Measurements from ENCODE around the gene LSM14A.
"Not testable (repeated sequence)": the region's sequence is repeated elsewhere in the genome, so short reads cannot be mapped to it uniquely, and the experiment has no call there.

Gene LSM14A

DNA sequence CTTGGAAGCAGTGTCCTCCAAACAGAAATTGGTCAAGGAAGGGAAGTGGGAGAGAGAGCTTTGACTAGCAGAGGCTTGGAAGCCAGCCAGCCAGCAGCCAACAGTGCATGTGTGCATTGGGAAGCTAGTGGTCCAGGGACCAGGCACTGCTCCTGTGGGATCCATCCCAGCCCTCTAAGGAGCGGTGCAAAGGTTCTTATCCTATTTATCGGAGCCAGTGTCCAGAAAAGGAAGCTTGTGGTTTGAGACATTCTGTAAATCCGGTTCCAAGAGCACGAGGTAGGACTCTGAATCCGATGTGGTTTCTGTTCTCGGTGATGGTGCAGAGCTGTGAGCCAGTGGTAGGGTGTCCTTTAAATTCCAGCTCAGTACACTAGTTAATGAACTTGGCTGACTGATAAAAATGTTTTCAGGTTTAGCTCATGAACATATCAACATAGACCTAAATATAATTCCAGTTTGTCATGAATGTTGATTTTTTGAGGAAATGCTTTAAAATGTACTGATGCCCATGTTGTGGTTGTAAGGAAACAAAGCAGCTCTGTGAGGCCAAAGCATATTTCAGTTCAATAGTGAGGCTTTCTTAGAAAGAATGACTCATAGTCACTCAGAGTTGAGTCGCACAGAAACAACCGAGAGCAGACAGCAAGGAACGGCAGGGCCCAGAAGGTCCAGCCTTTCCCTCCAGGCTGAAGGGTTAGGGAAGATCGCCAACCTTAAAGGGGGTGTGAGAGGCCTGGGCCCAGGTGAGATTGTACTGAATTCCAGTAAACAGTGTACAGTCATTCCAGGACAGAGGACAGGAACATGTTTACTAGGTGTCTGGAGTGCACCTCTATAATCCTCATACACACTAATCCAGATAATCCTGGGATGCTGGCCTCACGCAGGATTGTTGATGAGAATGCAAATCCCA, 60.5 kb downstream of the LSM14A start:
- no peak for FAIRE-seq

DNA sequence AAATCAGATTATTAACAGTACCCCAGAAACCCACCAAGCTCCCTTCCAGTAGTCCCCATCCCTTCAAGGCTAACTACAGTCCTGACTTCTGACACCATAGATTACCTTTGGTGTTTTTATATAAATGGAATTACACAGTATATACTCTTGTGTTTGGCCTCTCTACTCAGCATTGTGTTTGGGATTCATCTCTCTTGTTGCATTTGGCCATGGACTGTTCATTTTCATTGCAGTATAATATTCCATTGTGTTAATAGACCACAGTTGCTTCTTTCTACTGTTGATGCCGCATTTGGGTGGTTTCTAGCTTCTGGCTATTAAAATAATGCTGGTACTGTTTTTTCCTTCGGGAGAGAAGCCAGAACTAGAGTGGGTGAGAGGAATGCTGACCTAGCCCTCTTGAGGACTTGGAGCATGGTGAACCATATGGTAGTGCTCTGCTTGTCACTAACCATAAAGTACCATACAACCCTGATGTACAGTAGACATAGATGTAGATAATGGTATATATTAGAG, 63.2 kb downstream of the LSM14A start:
- no peak for FAIRE-seq

DNA sequence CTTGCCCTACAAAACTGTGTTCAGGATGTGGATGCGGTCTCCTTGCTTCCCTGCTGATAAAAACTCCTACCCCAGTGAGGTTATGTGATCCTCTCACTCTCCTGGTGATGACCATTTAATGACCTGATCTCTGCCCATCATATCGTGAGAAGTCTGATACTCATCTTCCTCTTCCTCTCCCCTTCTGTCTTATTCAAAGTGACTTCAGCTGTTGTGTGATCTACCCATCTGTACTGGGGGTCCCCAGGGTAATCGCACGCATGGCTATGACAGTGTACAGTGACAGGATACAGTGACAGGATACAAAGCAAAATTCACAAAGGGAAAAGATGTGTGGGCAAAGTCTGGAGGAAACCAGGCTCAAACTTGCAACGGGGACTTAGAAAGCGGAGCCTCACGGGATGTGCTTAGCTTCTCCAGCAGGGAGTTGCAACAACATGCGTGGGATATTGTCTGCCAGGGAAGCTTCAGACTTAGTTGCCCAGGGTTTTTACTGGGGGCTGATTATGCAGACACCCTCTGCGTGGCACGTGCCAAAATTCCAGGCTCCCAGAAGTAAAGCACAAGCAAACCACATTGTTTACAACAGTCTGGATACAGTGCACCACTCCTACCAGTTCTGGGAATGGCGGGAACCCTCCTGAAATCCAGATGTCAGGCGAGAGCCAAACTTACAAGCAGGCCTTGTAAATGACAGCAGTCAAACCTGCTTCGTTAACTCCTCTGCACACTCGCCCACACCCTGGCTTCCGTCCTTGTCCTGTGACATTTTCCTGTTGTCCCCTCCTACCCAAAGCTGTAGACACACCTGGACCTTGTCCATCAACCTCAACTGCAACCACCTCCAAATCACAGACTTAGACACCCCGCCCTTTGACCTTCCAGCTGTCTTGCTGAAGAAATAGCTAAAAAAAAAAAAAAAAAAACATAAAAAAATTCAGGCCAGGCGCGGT, 64.0 kb downstream of the LSM14A start:
- no peak for FAIRE-seq

DNA sequence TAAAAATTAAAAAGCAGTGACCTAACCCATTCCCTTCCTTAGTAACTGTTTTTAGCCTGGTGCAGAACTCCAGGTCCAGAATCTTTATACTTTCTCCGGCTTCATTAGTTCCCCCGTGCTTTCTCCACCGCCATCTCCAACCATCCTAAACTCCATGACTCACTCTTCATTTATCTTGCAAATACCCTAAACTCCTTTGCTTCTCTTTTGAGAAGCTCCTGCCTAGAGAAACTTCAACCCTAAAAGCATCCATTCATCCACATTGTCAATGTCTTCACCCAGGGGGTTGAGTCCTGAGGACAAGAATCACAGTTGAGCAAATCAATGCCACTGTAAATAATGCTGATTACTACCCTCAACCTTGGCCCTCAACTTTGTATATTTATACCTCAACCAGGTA, 65.0 kb downstream of the LSM14A start:
- FAIRE-seq: no peak

DNA sequence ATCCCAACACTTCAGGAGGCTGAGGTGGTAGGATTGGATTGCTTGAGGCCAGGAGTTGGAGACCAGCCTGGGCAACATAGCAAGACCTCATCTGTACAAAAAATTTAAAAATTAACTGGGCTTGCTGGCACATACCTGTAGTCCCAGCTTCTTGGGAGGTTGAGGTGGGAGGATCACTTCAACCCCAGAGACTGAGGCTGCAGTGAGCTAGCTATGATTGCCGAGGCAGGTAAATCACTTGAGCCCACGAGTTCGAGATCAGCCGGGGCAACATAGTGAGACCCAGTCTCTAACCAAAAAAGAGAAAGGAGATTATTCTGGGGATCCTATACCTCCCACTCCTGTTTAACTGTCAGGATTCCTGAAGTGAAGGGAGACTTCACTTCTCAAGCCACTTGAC, 65.6 kb downstream of the LSM14A start:
- no peak for FAIRE-seq

DNA sequence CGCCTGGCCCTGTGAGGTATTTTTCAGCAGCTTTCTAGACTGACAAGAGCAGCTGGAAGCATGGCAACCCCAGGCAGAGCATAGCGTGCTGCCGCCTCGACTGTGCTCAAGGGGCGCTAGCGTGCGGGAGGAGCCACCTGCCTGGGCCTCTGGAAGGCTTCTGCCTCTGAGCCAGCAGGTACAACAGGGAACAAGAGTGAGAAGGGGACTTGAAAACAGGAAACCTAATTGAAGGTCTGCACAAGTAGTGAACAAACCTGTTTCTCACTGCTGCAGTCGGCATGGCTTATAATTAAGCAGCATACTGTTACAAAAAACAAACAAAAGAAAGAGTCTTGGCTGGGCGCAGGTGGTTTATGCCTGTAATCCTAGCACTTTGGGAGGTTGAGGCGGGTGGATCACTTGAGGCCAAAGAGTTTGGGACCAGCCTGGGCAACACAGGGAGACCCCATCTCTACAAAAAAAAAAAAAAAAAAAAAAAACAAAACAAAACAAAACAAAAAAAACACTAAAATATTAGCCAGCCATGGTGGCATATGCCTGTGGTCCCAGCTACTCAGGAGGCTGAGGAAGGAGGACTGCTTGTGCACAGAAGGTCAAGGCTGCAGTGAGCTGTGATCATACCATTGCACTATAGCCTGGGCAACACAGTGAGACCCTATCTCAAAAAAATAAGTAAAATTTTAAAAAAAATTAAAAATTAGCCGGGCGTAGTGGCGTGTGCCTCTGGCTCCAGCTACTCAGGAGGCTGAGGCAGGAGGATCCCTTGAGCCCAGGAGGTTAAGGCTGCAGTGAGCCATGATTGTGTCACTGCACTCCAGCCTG, 69.4 kb downstream of the LSM14A start:
- FAIRE-seq: no peak

DNA sequence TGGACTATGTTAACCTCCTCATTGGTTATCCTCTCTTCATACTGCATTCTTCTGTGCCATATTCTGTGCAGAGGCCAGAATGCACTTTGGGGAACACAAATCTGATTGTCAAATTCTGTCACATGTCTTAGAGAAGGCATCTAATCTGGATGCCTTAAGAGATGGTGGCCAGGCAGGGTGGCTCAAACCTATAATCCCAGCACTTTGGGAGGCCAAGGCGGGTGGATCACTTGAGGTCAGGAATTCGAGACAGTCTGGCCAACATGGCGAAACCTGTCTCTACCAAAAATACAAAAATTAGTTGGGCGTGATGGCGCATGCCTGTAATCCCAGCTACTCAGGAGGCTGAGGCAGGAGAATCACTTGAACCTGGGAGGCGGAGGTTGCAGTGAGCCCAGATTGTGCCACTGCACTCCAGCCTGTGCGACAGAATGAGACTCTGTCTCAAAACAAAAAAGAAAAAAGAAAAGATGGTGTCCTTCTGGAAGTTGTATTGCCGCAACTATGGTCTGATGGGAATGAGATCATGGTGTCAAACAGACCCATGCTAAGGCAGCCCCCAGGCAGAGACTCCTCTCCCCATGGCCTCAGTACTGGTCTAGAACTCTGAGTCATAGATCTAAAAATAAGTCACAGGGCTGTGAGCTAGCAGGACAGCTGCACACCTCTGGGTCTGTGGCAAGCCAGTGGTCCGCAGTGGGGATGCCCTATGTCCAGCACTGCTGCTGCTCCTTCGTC, 71.0 kb downstream of the LSM14A start:
- not testable (repeated sequence) for FAIRE-seq

DNA sequence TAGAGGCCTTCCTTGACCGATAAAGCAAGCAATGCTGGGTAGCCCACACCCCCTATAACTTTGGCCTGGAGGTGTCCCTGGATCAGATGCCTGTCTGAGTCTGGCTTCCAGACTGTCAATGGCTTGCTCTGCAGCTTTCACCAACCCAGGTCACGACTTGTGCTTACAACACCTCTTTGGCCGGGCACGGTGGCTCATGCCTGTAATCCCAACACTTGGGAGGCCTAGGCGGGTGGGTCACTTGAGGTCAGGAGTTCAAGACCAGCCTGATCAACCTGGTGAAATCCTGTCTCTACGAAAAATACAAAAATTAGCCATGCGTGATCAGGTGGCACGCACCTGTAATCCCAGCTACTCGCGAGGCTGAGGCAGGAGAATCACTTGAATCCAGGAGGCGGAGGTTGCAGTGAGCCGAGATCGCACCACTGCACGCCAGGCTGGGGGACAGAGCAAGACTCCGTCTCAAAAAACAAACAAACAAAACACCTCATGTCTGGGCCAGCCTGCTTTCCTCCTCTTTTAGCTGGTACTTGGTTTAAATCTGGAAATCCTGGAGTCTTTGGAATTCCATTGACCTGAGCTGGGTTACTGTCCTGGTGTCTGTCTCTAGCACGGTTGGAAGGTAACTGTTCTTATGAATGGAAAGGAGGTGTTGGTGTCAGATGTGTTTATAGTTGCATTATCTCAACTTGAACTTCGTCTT, 71.7 kb downstream of the LSM14A start:
- FAIRE-seq: no peak

DNA sequence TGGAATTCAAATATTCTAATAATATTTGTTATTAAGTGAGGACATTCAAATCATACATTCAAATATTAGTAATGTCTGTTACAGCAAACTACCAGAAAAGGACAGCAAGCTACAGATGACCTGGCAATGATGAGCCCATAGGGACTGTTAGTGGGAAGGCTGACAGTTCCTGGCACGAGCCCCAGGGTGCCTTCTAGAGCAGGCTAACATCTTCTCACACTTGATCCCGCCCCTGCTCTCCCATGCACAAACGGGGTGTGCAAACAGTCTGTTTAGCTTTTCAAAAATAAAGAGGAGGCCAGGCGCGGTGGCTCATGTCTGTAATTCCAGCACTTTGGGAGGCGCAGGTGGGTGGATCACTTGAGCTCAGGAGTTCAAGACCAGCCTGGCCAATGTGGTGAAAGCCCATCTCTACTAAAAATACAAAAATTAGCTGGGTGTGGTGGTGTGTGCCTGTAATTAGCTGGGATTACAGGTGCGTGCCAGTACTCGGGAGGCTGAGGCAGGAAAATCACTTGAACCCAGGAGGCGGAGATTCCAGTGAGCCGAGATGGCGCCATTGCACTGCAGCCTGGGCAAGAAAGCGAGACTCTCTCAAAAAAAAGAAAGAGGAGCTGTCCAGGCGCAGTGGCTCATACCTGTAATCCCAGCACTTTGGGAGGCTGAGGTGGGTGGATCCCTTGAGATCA, 72.5 kb downstream of the LSM14A start:
- no peak for FAIRE-seq

DNA sequence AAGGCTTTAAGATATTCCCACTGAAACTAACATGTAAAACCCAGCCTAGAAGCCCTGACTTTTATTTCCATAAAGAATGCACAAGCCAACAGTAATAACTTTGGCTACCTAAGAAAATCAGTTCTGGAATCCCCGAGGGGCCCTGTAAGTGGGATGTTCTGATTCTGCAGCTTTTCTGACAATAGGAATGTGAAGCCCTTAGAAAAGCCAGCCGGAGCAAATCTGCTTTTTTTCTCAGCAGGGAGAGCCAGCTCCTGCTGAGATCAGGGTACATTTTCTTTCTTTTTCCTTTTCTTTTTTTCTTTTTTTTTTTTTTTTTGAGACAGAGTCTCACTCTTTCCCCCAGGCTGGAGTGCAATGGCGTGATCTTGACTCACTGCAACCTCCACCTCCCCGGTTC, 74.0 kb downstream of the LSM14A start:
- FAIRE-seq: no peak

DNA sequence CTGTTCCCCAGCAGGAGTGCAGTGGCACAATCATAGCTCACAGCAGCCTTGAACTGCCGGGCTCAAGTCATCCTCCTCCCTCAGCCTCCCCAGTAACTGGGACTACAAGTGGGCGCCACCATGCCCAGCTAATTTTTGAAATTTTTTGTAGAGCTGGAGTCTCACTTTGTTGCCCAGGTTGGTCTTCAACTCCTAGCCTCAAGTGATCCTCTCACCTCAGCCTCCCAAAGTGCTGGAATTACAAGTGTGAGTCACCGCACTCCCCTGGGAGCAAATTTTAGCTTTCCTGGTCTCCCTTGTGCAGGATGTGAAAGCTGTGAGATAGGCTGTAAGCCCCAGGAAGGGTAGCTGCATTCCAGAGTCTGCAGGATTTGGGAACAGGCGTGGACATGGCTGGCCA, 76.6 kb downstream of the LSM14A start:
- FAIRE-seq: no peak

DNA sequence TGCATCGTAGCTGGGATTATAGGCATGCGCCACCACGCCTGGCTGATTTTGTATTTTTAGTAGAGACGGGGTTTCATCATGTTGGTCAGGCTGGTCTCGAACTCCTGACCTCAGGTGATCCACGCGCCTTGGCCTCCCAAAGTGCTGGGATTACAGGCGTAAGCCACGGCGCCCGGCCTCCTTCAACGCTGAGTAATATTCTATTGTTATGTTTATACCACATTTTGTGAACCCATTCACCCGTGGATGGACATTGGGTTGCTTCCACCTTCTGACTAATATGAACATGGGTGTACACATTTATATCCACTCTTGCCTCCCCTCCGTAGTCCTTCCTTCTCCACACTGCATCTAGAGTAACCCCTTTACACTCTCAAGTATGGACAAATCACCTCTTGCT, 80.9 kb downstream of the LSM14A start:
- FAIRE-seq: not testable (repeated sequence)

DNA sequence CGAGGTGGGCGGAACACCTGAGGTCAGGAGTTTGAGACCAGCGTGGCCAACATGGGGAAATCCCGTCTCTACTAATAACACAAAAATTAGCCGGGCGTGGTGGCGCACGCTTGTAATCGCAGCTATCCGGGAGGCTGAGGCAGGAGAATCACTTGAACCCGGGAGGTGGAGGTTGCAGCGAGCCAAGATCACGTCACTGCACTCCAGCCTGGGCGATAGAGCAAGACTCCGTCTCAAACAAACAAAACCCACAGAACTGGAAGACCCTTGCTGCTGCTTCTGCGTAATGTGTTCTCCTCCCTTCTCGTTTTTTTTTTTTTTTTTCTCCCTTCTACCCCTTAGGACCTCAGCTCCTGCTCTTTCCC, 81.4 kb downstream of the LSM14A start:
- FAIRE-seq: not testable (repeated sequence)

DNA sequence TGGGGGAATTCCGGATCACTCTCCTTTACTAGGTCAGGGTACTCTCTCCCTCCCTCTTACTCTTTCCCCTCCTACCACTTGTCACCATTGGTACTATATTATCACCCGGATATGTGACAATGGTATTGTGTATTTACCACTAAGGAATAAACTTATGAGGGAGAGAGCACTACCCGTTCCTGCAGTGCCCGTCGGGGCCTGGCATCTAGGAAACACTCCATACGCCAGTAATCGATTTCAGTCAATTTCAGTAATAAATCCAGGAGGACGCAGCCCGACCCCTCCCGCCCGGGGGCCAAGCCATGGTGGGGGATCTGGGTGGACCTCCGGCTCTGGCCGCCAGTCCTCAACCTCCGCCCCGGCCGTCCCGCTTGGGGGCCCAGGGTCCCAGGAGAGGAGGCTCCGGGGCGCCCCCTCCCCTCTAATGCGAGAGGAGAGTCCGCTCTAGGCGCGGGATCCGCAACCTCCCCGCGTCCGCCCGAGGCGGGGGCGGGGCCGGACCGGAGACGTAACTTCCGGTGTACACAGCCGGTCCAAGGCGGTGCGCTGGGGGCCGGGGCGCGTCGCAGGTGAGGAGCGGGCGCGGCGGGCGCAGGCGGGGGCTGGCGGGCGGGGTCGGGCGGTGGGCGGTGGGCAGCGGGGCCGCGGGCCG, 81.9 kb downstream of the LSM14A start, which contains the start of gene GARRE1:
GARRE1 (plus strand) TSS at position 509 of the 652 bp plus-strand sequence. CDS start 45,920 bp downstream, outside the sequence.
- FAIRE-seq: no peak

DNA sequence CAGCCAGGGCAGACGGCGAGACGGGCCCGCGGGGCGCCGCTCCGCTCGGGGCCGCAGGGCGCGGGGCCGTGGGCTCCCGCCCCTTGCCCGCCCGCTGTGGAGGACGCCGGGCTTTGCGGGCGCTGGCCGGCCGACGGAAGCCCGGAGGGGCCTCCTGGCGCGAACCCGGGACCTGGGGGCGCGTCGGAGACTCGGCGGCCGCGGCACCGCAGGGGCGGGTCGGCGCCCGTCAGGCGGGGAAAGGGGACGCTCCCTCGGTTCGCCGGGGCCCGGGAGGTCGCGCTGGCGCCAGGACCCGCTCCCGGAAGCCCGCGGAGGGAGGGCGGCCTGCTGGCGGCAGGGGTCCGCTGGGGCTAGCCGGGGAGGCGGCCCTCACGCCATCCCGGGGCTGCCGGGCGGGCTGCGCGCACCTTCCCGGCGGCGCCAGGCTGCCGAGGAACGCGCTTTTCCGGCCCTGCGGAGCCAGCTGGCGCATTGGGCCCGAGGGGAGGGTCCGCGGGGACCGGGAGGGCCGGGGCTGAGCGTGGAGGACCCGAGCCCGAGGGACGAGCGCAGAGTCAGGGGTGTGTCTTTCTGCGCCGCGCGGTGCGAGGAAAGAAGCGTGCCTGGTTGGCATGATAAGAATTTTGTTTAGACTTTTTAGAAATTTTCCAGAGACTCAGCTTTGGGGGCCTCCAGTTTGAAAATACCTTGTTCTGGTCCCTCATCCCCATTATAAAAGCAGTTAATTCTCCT, 82.6 kb downstream of the LSM14A start:
- FAIRE-seq: no peak

DNA sequence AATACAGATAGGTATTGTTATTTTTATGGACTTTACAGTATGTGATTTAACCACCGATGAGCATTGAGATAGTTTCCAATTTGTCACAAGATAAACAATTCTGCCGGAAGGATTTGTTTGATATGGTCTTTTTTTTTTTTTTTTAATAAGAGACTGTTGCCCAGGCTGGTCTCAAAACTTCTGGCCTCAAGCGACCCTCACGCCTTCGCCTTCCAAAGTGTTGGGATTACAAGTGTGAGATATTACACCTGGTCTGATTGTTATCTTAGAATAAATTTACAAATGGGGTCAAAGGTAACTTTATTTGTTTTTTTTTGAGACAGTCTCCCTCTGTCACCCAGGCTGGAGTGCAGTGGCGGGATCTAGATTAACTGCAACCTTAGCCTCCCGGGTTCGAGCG, 83.2 kb downstream of the LSM14A start:
- peak; percentile 13 for FAIRE-seq

DNA sequence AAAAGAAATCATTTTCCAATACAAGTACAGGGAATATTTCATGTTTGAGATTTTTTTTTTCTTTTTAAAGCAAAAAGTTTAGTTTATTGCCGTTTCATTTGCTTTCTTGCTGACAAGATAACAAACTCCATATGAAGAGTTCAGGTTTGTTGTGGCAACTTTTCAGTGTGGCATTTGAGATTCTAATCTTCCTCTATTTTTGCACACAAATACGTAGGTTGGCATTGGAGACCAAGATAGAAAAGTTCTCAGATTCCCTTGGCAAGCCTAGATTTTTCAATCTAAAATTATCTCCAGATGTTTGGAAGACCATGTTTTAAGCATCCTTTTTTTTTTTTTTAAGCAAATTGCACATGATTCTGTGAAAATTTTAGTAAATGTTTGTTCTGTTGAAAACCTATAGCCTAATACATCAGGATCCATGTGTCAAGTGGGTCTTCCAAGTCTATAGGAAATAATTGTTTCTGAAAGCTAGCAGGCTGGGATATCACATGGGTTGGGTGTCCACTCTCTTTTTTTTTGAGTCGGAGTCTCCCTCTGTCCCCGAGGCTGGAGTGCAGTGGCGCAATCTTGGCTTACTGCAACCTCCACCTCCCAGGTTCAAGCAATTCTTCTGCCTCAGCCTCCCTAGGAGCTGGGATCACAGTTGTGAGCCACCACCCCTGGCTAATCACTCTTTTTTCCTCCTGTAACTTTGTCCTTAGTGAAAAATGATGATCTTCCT, 84.7 kb downstream of the LSM14A start:
- peak; percentile 27 for FAIRE-seq

DNA sequence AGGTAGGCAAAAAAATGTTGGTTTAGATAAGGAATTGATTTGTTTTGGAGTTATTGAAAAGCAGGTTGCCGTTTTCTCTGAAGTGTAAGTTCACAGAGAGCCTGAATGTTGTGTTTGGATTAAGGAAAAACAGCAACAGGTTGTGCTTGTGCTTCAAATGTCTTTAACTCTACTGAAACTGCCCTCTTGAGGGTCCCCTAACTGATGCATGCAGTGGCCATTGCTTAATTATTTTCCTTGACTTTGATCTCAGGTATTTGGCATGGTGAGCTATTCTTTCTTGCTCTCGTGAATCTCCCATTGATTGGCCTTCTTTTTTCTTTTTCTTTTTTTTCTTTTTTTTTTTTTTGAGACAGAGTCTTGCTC, 85.2 kb downstream of the LSM14A start:
- FAIRE-seq: no peak
